Measurements from ENCODE around the gene IL16. TPM values are rescaled to one million over a fixed set of nuclear protein-coding genes. Genes with fewer than 3 reads are reported as not detected.

Gene IL16
- polyA plus RNA-seq, 2 of the 4 experiments (the other 2 are of a cell fraction): 0.09 TPM; not detected in 1

DNA sequence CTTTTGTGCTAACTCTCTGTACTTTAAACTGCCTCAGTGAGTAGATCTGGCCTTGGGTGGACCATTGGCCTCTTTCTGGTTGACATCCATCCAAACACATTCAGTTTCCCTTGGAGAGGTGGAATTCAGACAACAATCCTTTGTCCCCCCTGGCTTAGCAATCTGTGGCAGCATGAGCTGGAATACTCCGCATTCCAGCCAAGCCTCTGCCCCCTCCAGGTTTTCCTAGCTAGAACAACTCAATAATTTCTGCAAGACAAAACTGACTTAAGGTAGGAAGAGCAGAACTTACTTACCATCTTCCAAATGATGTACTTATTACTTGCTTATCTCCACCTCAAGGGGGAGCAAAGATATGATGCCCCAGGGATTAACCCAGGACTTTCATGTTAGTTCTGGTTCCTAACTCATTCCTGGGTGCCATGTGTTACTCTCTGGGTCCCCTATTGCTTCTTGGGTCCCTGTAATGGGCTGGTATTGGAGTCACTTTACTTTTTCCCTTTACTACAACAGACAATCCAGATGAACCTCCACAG is 21.8 kb upstream of the IL16 start:
- ChIA-PET POLR2A (no interaction called here), CTCF (interaction anchor here (0.6 to 1.7 kb wide), 3 partner anchors 31 to 1946 kb away, joined by 3 to 10 read pairs (median 3); no protein-coding TSS in a partner anchor)
- no peaks in the 10 kb centered on the region for H3K9me3 ChIP-seq
- WGBS (ENCODE audit: missing lambda C conversion rate): 30% methylated on average over 1 of the region's 1 CpG
- no peaks in the 10 kb centered on the region for H3K4me1 ChIP-seq
- no peak for ATAC-seq
- TF ChIP-seq RCOR1 (IDR thresholded peaks at IDR 0.05; ENCODE audit: low read depth, low read length) (no peak), CHD2 (IDR thresholded peaks at IDR 0.05; ENCODE audit: low read length, partially characterized antibody) (no peak), KDM1A (IDR thresholded peaks at IDR 0.05; ENCODE audit: low read depth) (no peak), CTCF (IDR thresholded peaks at IDR 0.05) (no peak), CHD4 (IDR thresholded peaks at IDR 0.05; ENCODE audit: borderline replicate concordance) (no peak), CBX8 (IDR thresholded peaks at IDR 0.05) (no peak), HMGXB4 (CRISPR knock-in tag; IDR thresholded peaks at IDR 0.05; ENCODE audit: borderline replicate concordance) (no peak), FOSB (CRISPR knock-in tag; IDR thresholded peaks at IDR 0.05) (no peak), KDM5A (IDR thresholded peaks at IDR 0.05) (no peak), RAD21 (conservative IDR thresholded peaks at IDR 0.05 in 1 of 2, IDR thresholded peaks at IDR 0.05 in 1 of 2) (no peak), EHMT2 (IDR thresholded peaks at IDR 0.05; ENCODE audit: low read depth) (no peak), HOXA7 (CRISPR knock-in tag; IDR thresholded peaks at IDR 0.05) (no peak), USF2 (IDR thresholded peaks at IDR 0.05) (no peak), ZC3H11A (IDR thresholded peaks at IDR 0.05) (no peak), SMC3 (IDR thresholded peaks at IDR 0.05) (no peak)
- TF ChIP-seq, protein P1, sequence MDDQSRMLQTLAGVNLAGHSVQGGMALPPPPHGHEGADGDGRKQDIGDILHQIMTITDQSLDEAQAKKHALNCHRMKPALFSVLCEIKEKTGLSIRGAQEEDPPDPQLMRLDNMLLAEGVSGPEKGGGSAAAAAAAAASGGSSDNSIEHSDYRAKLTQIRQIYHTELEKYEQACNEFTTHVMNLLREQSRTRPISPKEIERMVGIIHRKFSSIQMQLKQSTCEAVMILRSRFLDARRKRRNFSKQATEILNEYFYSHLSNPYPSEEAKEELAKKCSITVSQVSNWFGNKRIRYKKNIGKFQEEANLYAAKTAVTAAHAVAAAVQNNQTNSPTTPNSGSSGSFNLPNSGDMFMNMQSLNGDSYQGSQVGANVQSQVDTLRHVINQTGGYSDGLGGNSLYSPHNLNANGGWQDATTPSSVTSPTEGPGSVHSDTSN (IDR thresholded peaks at IDR 0.05): no peak
- no peak overlapping the region for H3K4me2 ChIP-seq
- no peak overlapping the region for H3K27ac ChIP-seq
- no peak for DNase-seq (ENCODE audit: low read depth in 1 of 2, low spot score in 1 of 2)
- H3K4me3 ChIP-seq: no peak overlapping the region
- FAIRE-seq: no peak

DNA sequence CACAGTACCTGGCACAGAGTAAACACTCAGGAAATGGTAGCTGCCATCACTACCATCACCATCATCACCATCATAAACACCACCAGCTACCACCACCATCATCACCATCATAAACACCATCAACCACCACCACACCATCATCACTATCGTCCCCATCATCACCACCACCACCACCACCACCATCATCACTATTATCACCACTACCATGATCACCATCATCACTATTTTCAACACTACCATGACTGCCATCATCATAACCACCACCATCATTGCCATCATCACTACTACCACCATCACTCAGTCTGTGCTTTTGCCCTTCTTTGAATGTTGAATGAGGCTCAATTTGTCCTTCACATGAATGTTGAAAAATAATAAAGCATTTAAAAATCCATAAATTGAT is 21.2 kb upstream of the IL16 start:
- WGBS (ENCODE audit: missing lambda C conversion rate): 10% methylated on average over 1 of the region's 1 CpG
- ChIA-PET POLR2A (no interaction called here), CTCF (interaction anchor here (0.8 to 1.7 kb wide), 4 partner anchors 18 to 91 kb away, joined by 3 to 10 read pairs (median 4); no protein-coding TSS in a partner anchor)
- Histone ChIP-seq H3K27ac (no peak overlapping the region), H3K9me3 (no peaks in the 10 kb centered on the region), H3K4me1 (no peaks in the 10 kb centered on the region), H3K4me3 (no peak overlapping the region), H3K4me2 (no peak overlapping the region)
- ATAC-seq: no peak
- FAIRE-seq: no peak
- TF ChIP-seq CHD4 (IDR thresholded peaks at IDR 0.05; ENCODE audit: borderline replicate concordance) (no peak), BCL3 (IDR thresholded peaks at IDR 0.05) (no peak), BHLHE40 (IDR thresholded peaks at IDR 0.05; ENCODE audit: low read depth, low read length) (no peak), CBX2 (IDR thresholded peaks at IDR 0.05; ENCODE audit: borderline replicate concordance, low read depth) (no peak), EP300 (IDR thresholded peaks at IDR 0.05) (no peak), NR3C1 (IDR thresholded peaks at IDR 0.05) (no peak), HMGXB4 (CRISPR knock-in tag; IDR thresholded peaks at IDR 0.05; ENCODE audit: borderline replicate concordance) (no peak), MYC (IDR thresholded peaks at IDR 0.05; ENCODE audit: borderline replicate concordance, low read length) (no peak), RCOR1 (IDR thresholded peaks at IDR 0.05; ENCODE audit: low read depth, low read length) (no peak), HDAC2 (IDR thresholded peaks at IDR 0.05) (no peak), ZFP36 (IDR thresholded peaks at IDR 0.05; ENCODE audit: borderline replicate concordance, partially characterized antibody) (no peak)
- no peak for DNase-seq (ENCODE audit: low read depth in 1 of 2, low spot score in 1 of 2)
